HUDEP-2 (cell line): ENCODE data around the gene VPS37B.

Source experiments
- DNase-seq, 76 experiments: peaks; one replicate each; lab custom pipeline; 2025; ENCODE audit not compliant: unreplicated experiment in 76 of 76; lab: John Stamatoyannopoulos, UW

The VPS37B gene

DNA sequence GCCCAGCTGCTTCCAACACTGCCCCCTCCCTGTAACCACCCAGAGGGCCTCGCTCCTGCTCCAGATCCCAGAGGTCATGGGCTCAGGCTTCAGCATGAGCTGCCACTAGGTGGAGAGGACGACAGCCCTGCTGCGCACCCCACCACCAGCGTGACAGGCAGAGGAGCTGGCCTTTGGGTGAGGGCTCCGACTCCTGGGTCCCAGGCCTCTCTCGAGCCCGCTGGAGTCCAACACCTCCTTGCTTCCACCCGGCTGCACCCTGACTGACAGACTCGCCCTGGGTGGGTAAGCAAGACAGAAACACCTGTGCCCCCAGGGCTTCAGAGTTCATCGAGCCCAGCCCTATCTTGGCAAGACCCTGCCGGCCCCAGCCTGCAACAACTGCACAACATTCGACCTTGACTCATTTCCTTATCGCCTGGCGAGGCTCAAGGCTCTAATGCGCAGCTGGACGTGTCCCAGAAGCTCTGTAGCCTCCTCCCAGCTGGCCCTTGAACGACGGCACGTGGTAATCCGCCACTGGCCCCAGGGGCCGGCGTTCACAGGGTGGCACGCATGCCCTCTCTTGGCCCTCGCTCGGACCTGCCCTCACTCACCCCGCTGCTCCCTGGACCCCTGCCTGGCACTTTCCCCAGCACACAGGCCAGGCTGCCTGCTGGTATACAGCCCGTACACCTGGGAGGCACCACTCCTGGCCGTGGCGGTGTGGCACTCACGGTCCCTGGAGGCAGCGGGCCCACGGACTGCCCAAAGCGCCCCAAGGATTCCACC is 28.0 kb downstream of the VPS37B start:
- DNase-seq = peak in 30 of 76 experiments; percentile 3 to 71 (median 28)

DNA sequence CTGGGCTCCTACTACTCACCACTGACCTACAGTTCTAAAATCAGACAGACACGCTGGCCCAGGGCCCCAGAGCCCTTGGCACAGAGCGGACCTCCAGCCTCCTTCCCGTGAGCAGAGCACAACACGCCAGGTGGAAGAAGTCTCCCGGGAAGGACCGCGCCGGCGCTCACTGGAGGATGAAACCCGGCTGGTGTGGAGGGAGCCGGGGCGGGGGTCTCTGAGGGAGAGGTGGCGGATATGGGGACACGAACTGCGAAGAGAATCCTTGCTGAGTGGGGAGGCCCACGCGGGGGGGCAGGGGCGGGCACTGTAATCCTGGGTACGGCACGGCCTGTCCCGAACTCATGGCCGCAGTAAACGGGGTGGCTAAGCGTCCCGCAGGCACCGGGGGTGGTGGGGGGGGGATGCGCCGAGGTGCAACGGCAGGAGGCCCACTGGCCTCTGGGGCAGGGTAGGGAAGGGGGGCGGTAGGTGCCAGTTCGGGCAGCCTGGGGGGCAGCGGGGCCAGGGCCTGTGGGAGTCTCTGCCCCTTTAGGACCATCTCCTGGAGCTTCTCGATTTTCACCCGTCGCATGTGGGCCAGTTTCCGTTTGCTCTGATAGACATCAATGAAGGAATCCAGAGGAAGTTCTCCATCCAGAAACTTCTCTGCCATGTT is 28.8 kb downstream of the VPS37B start:
- DNase-seq = no peak

DNA sequence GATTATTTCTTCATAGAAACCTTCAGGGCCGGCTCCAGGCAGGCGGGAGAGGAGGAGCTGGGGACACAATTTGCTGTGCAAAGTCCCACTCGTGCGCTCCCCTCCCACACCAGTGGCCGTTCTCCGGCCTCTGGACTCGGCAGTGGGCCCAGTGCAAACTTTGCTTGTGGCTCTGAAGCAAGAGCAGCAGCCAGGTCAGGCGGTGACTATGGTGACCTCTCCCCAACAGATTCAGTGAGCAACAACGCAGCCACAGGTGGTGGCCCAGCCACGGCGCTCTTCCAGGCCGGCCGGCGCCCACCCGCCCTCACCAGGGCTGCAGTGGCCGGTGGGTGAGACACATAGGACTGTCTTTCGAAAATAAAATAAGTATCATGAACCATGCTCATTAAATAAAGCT is 29.5 kb downstream of the VPS37B start:
- no peak for DNase-seq

DNA sequence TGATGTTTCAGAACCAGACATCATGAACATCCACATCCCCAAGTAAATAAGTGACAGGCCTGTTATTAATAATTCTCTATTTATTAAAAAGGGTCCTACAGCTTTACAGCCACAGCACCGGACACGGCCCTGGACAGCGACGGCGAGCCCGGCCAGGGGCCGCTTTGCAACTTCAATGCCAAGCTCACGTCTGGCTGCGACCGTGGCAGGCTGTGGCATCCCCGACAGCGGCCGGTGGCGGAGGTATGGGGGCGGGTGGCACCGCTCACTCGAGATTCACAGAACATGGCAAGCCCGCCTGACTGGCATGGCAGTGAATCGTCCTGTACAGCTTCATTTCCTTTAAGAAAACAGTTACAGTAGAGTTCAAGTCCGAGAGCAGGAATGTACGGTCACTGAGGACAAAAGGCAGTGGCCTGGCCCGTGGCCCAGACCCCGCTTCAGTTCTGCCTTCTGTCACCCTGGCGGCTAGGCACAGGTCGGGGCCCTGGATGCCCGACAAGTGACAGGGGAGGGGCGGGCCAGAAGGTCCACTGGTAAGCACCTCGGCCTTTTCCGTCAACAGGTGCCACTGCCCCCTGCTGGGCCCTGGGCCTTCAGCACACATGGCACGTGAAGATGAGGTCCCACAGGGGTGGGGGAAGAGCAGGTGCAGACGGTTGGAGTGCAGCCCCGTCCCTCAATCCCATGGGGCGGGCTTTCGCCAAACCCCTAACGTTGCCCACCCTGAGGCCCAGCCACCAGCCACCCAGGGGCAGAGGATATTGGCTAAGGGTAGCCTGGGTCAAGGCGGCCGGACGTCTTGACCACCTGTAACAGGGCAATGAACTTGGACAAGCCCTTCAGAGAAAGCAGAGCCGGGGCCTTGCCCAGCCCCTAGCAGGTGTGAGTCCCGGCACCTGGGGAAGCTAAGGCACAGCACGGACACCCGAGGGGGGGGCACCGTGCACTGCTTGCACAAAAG is 30.4 kb downstream of the VPS37B start:
- peak in 9 of 76 experiments; percentile 6 to 28 (median 11) for DNase-seq

DNA sequence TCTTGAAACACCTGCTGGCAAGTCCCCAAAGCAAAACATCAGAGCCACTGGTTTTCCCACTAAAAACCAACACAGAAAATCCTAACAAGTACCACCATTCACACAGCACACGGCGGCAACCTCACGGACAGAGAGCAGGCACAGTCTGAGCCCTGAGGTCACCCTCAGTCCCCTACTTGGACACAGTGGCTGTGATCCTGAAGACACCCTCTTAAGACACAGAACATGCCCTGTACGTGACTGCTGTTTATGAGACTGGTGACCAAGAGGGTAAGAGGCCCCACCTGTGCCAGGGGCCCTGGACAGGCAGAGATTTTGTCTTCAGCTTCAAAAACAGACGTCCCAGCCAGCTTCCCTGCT is 31.1 kb downstream of the VPS37B start:
- DNase-seq = no peak

DNA sequence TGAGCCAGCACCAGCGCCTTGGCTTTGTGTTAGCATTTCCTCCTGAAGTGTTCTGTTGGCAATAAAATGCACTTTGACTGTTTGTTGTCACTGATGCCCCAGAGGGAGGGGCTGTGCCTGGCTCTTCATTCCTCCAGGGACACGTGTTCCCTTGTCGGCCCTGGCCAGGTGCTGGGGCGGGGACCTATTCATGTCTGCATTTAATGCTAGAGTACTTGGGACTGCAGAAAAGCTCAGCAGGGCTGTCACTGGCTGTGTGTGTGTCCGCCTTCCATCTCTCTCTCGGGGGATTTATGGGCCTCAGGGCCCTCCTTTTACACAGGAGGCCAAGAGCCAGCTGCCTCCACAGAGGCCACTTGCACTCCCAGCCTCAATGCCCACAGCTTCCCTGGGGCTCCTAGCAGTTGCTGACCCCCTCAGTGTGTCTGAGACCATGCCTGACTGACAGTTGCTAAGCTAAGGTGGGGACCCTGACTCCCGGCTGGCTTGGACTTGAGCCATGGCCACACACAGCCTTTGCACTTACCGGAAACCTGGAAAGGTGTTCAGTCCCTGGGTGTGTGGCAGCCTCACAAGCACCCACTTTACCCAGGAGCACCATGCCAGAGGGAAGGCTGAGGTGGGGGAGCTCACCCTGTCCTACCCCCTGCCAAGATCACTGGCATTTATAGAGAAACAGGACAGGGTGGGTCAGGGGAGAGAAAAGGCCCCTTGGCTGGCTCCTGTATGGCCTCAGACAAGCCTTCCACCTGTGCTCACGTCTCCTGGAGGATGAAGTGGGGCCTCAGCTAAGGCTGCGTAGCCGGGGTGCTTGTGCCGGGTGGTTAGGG is 32.8 kb downstream of the VPS37B start:
- peak in 2 of 76 experiments; percentile 11 to 38 for DNase-seq

DNA sequence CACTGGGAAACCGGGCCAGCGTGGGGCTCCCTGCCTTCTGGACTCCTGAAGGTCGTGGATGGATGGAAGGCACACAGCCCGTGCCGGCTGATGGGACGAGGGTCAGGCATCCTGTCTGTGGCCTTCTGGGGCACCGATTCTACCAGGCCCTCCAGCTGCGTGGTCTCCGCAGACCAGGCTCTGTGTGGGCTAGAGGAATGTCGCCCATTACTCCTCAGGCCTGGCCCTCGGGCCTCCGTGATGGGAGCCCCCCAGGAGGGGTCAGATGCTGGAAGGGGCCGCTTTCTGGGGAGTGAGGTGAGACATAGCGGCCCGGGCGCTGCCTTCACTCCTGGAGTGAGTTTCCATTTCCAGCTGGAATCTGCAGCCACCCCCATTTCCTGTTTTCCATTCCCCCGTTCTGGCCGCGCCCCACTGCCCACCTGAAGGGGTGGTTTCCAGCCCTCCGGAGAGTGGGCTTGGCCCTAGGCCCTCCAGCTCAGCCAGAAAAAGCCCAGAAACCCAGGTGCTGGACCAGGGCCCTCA is 33.8 kb downstream of the VPS37B start:
- DNase-seq = no peak

DNA sequence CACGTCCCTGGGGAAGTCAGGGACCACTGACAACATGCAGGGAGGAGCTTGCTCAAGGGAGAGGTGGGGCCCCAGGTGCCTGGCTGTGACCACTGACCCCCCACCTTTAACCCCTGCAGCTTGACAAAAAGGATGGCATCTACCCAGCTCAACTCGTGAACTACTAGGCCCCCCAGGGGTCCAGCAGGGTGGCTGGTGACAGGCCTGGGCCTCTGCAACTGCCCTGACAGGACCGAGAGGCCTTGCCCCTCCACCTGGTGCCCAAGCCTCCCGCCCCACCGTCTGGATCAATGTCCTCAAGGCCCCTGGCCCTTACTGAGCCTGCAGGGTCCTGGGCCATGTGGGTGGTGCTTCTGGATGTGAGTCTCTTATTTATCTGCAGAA is 34.3 kb downstream of the VPS37B start:
- no peak for DNase-seq

DNA sequence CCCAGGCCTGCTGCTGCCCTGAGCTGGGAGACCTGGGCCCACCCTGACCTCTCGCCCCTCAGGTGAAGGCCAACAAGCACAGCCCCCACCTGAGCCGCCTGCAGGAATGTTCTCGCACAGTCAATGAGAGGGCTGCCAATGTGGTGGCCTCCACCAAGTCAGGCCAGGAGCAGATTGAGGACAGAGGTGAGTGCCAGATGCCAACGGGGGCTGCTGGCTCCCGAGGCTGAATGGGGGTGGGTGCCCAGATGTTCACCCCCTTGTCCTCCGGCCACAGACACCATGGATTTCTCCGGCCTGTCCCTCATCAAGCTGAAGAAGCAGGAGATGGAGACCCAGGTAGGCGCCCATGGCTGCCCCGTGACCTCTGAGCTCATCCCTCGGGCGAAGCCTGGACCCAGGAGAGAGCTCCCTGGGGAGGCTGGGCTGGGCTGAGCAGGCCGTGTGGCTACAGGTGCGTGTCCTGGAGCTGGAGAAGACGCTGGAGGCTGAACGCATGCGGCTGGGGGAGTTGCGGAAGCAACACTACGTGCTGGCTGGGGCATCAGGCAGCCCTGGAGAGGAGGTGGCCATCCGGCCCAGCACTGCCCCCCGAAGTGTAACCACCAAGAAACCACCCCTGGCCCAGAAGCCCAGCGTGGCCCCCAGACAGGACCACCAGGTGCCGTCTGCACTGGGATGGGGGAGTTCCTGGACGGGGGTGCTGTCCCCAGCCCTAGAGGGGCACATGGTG is 34.9 kb downstream of the VPS37B start:
- no peak for DNase-seq

DNA sequence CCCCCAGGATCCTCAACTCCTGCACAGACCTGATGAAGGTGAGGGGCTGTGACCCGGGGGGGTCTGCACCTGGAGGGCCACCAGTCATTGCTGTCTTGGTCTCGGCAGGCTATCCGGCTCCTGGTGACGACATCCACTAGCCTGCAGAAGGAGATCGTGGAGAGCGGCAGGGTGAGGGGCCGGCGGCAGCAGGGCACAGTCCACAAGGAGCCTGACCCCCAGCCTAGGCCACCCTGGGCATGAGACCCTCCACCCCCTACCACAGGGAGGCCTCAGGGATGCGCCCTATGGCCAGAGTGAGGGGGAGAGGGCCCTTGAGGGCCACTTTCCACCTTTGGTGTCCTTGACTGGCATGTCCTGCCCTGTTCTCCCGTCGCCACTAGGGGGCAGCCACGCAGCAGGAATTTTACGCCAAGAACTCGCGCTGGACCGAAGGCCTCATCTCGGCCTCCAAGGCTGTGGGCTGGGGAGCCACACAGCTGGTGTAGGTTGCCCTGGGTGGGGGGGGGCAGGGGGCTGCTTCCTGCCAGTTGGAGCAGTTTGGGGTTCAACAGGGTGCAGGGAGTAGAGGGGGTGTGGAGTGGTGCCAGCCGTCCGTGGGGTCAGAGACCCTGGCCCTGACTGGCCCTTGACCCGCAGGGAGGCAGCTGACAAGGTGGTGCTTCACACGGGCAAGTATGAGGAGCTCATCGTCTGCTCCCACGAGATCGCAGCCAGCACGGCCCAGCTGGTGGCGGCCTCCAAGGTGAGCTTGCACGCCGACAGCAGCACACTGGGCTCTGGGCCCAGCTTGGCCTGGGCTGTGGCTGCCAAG is 35.7 kb downstream of the VPS37B start:
- peak in 68 of 76 experiments; percentile 4 to 84 (median 58) for DNase-seq

DNA sequence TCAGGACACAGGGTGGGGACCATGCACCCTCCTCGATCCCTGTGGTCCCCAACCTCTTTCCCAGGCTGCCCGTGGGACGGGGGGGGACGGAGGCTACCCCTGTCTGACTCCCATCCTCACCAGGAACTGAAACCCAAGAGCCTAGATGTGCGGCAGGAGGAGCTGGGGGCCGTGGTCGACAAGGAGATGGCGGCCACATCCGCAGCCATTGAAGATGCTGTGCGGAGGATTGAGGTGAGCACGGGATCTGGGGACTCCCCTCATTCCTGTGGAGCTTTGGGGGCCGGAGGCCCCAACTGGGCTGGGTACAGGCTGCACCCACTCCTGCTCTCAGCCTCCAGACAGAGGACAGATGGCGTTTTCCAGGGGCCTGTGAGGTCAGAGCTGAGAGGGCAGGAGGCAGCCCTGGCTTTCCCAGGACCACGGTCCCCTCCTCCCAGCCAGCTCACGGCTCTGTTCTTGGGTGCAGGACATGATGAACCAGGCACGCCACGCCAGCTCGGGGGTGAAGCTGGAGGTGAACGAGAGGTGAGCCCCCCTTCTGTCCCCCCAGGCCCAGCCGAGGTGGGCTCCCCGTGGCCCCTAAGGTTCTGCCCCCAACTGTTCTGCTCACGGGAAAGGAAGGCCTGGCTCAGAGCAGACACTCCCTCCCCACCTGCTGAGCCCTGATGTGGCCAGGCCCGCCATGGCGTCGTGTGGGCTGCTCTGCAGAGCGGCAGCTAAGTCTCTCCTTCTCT is 36.5 kb downstream of the VPS37B start:
- no peak for DNase-seq

DNA sequence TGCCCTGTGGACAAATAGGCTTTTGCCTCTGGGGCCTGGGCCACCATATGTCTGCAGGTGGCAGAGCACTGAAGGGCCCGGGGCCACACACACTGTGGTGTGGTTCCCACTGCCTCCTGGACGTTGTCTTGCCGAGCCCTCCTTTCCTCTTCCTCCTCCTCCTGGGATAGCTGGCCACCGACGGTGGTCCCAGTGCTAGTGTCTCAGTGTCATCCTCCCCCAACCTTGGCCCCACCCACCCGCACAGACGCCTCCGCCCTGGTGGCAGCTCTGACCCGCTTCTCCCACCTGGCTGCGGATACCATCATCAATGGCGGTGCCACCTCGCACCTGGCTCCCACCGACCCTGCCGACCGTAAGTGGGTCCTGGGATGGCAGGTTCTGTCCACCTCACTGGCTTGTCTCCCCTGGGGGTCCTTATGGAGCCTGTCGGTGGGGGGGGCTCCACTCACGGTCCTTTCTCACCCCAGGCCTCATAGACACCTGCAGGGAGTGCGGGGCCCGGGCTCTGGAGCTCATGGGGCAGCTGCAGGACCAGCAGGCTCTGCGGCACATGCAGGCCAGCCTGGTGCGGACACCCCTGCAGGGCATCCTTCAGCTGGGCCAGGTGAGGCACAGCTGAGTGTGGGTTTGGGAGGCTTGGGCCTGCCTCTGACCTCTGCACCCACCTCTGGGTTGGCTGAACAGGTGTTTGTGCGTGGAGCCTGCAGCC is 37.2 kb downstream of the VPS37B start:
- DNase-seq = no peak

DNA sequence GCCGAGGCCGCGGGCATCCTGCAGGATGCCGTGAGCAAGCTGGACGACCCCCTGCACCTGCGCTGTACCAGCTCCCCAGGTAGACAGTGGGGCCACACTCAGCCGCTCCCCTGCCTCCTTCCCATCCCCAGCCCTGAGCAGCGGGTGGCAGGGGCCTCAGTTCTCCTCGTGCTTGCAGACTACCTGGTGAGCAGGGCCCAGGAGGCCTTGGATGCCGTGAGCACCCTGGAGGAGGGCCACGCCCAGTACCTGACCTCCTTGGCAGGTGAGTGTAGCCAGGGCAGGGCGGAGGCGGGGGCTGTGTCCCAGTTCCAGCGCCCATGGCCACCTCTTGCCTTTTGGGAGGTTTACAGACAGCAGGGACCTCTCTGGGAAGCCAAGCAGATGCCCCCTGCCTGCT is 37.8 kb downstream of the VPS37B start:
- DNase-seq = no peak

DNA sequence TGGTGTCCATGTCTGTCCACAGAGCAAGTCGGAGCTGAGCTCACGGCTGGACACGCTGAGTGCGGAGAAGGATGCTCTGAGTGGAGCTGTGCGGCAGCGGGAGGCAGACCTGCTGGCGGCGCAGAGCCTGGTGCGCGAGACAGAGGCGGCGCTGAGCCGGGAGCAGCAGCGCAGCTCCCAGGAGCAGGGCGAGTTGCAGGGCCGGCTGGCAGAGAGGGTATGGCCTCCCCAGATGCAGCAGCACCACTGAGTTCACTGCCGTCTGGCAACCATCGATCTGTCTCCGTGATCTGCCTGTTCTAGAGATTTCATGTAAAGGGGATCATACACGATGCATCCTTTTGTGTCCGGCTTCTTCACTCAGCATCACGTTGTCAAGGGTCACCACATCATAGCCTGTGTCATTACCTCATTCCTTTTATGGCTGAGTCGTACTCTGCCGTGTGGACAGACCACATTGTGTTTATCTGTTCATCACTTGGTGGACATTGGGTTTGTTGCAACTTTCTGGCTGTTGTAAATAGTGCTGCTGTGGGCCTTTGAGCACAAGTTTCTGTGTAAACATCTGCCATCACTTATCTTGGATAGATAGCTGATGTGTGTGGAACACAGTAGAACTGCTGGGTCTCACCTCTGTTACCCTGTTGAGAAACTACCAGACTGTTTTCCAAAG is 38.8 kb downstream of the VPS37B start:
- DNase-seq = no peak

DNA sequence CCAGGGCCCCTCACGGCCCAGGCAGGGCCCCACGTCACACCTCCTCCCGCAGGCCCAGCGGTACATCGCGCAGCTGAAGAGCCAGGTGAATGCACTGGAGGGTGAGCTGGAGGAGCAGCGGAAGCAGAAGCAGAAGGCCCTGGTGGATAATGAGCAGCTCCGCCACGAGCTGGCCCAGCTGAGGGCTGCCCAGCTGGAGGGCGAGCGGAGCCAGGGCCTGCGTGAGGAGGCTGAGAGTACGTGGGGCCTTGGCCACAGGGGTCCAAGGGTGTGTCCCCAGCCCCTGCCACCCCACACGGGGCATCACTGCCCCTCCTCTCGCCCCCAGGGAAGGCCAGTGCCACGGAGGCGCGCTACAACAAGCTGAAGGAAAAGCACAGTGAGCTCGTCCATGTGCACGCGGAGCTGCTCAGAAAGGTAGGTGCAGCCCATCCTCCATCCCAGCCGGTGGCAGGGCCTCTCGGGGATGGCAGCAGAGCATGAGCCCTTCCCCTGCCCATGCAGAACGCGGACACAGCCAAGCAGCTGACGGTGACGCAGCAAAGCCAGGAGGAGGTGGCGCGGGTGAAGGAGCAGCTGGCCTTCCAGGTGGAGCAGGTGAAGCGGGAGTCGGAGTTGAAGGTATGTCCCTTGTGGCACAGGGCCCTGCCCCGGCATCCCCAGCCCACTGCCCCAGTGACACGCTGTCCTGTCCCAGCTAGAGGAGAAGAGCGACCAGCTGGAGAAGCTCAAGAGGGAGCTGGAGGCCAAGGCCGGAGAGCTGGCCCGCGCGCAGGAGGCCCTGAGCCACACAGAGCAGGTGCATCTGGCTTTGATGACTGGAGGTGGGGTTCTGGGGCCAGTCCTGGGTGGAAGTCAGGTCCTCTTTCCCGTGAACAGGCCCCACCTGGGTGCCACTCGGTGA is 39.7 kb downstream of the VPS37B start:
- DNase-seq = no peak
